ENCODE results near the gene SAMD9L.

GRCh38 chr7:93108003-93108402 is 40.2 kb downstream of the SAMD9L start:
- TF ChIP-seq EP300 (IDR thresholded peaks at IDR 0.05; ENCODE audit: low read depth): no peak
- no peak for TF ChIP-seq CTCF (IDR thresholded peaks at IDR 0.05)
- TF ChIP-seq POLR2AphosphoS5 (IDR thresholded peaks at IDR 0.05): no peak
